LNCaP clone FGC (cell line): ENCODE data around the gene COA8.
"Not testable (repeated sequence)": the region's sequence is repeated elsewhere in the genome, so short reads cannot be mapped to it uniquely, and the experiment has no call there.

ENCODE experiments used
- DNase-seq: peaks from one replicate; pipeline ENCODE4 v3.0.0-alpha.2; 2011; ENCODE audit warnings: low read depth
- H3K4me3 ChIP-seq: 2 replicates; pipeline ENCODE4 v1.5.1; 2011; ENCODE audit warnings: mild to moderate bottlenecking, low read depth, low read length, control low read depth
- CTCF ChIP-seq: IDR thresholded peaks from 2 replicates; pipeline ENCODE4 v1.5.1; 2012; ENCODE audit warnings: mild to moderate bottlenecking; ENCODE audit not compliant: control insufficient read depth, insufficient read depth; ENCODE audit errors: extremely low read depth

COA8 gene

DNA sequence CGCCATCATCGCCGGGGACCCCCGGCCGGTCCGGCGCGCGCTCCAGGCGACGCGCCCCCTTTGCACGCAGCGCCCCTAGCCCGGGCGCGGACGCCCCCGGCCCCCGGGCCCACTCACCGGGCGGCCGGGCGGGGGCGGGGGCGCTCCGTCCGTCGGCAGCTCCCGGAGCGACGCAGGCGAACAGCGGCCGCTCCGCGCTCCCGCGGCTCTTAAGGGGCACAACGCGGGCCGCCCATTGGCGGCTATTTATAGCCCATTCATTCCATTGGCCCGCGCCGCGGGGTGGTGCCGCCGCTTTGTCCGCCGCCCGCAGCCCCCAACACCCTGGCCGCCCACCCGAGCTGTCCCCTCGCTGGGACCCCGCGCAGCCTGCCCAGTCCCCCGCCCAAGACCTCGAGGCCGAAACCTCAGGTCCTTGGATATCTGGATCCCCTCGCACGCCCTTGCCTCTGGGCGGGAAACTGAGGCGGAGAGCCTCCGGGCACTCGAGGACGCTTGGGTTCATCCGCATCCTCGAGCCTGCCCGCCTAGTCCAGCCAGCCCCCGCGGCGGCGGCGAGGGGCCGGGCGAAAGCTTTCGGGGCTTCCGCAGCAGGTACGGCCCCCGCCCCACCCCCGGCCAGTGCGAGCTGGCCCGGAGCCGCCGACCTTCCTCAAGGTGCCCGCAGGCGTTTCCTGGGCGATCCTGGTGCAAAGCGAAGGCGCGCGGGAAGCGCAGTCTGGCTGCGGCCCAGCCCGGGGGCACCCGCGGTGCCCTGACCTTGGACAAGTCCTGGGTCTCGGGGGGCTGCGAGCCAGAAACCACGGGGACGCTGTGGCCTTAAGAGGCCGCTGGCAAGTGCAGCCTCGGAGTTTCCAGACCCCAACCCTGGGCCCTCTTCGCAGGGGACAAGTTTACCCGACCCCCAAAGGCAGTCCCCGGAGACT is 39.8 kb upstream of the COA8 start, which contains the start of gene CKB:
Gene CKB (minus strand): TSS at position 182 of the 926 bp plus-strand sequence. CDS start 337 bp downstream, outside the sequence.
- DNase-seq, result no peak
- TF ChIP-seq CTCF, result no peak
- H3K4me3 ChIP-seq, result peak within 1 kb of the TSS; percentile 88

- no peak for TF ChIP-seq CTCF
- no peak overlapping the region for H3K4me3 ChIP-seq
- no peak for DNase-seq
Observed at GRCh38 chr14:103523575-103523954, 39.2 kb upstream of the COA8 start.

- DNase-seq, result no peak
- no peak overlapping the region for H3K4me3 ChIP-seq
- no peak for TF ChIP-seq CTCF
Observed at GRCh38 chr14:103524002-103524935, 38.5 kb upstream of the COA8 start.

- DNase-seq, result peak; percentile 72
- not testable (repeated sequence) for H3K4me3 ChIP-seq
Observed at GRCh38 chr14:103525430-103526246, 37.1 kb upstream of the COA8 start.

DNA sequence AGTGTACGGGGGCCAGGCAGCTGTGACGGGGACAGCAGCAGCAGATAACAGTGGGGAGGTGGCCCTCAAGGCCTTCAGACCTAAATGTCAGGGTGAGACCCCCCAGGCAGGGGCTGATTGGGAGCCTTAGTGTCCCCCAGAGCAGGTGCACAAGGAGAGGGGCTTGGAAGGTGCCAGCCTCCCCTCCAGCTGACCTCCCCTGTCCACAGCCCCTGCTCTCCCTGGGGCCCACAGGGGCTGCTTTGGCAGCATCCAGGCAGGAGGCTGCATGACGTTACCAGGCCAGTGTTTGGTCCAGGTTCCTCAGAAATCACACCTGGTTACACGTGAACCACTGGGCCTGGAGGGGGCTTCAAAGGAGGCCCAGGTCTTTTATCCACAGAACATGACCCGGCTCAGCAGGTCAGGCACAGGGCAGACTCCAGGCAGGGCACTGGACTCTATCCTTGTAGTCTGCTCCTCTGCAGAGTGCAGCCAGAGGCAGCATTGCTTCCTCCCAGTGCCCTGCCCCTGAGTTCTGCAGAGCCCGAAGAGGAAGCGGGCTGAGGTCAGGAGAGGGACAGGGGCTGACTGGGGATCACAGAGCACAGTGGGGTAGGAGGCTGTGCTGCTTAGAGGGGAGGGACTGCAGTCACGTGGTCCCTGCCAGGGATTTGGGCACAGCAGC is 36.4 kb upstream of the COA8 start:
- no peak for DNase-seq
- no peak overlapping the region for H3K4me3 ChIP-seq
- no peak for TF ChIP-seq CTCF

DNA sequence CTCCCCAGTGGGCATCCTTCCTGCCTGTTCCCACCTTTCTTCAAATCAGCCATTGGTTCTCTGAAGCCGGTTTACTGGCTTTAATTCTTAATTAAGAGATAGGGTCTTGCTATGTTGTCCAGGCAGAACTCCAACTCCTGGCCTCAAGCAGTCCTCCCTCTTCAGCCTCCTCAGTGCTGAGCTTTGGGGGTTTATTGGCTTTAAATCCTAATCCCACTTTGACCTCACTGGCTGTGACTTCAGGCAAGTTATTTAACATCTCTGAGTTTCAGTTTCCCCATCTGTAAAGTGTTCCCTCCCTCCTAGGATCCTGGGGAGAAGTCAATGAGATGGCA is 35.9 kb upstream of the COA8 start:
- no peak for TF ChIP-seq CTCF
- no peak overlapping the region for H3K4me3 ChIP-seq
- no peak for DNase-seq
